SH-SY5Y (cell line): ENCODE results near the gene RPL23.

Experiments
- GATA2 ChIP-seq: IDR thresholded peaks from 2 replicates; pipeline ENCODE4 v1.6.1; 2011; ENCODE audit warnings: mild to moderate bottlenecking, low read depth, low read length
- GATA3 ChIP-seq: IDR thresholded peaks from 2 replicates; pipeline ENCODE4 v1.6.1; 2011; ENCODE audit warnings: low read depth, mild to moderate bottlenecking, low read length, moderate library complexity

GRCh38 chr17:38890410-38890746, 36.9 kb upstream of the RPL23 start:
- TF ChIP-seq GATA3 (no peak), GATA2 (no peak)
